Left ventricle myocardium inferior (tissue), 1 donor: ENCODE data around the gene MPZ. TPM values are rescaled to one million over a fixed set of nuclear protein-coding genes. Genes with fewer than 3 reads are reported as not detected.

ENCODE experiments used
- DNase-seq: peaks from one replicate; pipeline ENCODE4 v3.0.0-alpha.2; 2020
- H3K27ac ChIP-seq: fragments of 200-600 bp; replicated peaks from 2 replicates; pipeline ENCODE4 v1.8.0; 2021
- H3K27me3 ChIP-seq: fragments of 200-600 bp; 2 replicates; pipeline ENCODE4 v1.8.0; 2021; ENCODE audit warnings: low read depth
- H3K36me3 ChIP-seq: fragments of 200-600 bp; 2 replicates; pipeline ENCODE4 v1.8.0; 2021
- H3K4me1 ChIP-seq: fragments of 200-600 bp; 2 replicates; pipeline ENCODE4 v1.8.0; 2021
- H3K4me3 ChIP-seq: fragments of 200-600 bp; 2 replicates; pipeline ENCODE4 v1.8.0; 2021; ENCODE audit warnings: mild to moderate bottlenecking, moderate library complexity
- H3K9me3 ChIP-seq: fragments of 200-600 bp; replicated peaks from 2 replicates; pipeline ENCODE4 v1.8.0; 2021
- CTCF ChIP-seq: fragments of 200-600 bp; IDR thresholded peaks from 2 replicates; pipeline ENCODE4 v1.8.0; 2021; ENCODE audit warnings: antibody characterized with exemption, mild to moderate bottlenecking, borderline replicate concordance
- intact Hi-C: fragments of 100-400 bp; cut with micrococcal nuclease; formaldehyde crosslinking; loops from one replicate; pipeline ENCODE4 v1.11.0; 2022
- total RNA-seq: library from RNA; stranded (reverse); fragmentation: NEBNext Ultra II Directional; extraction: Animal tissue kit (Norgen Biotek cat#: 25700); gene quantifications from one replicate; pipeline ENCODE4 v1.2.1, GENCODE V29; 2021
- donor health status: DM: no; HTN: yes; CAD: no; lungs with severe emphysema.

The MPZ gene
- total RNA-seq, 1 donor from 2014 or later: 3.5 TPM

GRCh38 chr1:161261261-161262235 is 48.2 kb downstream of the MPZ start:
- Histone ChIP-seq H3K4me1 (peaks cover 15% of the 10 kb centered on the region), H3K4me3 (no peak overlapping the region), H3K36me3 (peaks cover 6% of the 10 kb centered on the region), H3K27ac (no peak overlapping the region), H3K9me3 (peaks cover 14% of the 10 kb centered on the region), H3K27me3 (peaks cover 61% of the 10 kb centered on the region)
- DNase-seq: no peak
- no peak for TF ChIP-seq CTCF
- intact Hi-C loops: no loop called here

GRCh38 chr1:161260376-161261260 is 49.1 kb downstream of the MPZ start:
- no peak overlapping the region for H3K4me3 ChIP-seq
- H3K4me1 ChIP-seq: peaks cover 9% of the 10 kb centered on the region
- TF ChIP-seq CTCF: no peak
- no peak for DNase-seq
- no peak overlapping the region for H3K27ac ChIP-seq
- H3K36me3 ChIP-seq: peaks cover 6% of the 10 kb centered on the region
- intact Hi-C loops: no loop called here
- peaks cover 20% of the 10 kb centered on the region for H3K9me3 ChIP-seq
- peaks cover 67% of the 10 kb centered on the region for H3K27me3 ChIP-seq

GRCh38 chr1:161259765-161260164 is 50.0 kb downstream of the MPZ start:
- Histone ChIP-seq H3K36me3 (peaks cover 6% of the 10 kb centered on the region), H3K27ac (no peak overlapping the region), H3K4me3 (no peak overlapping the region), H3K4me1 (peaks cover 9% of the 10 kb centered on the region), H3K9me3 (peaks cover 20% of the 10 kb centered on the region), H3K27me3 (peaks cover 67% of the 10 kb centered on the region)
- no peak for DNase-seq
- TF ChIP-seq CTCF: no peak
- intact Hi-C loops: no loop called here

- H3K4me3 ChIP-seq: peak overlapping the region; percentile 65
- intact Hi-C loops: no loop called here
- H3K9me3 ChIP-seq: peaks cover 20% of the 10 kb centered on the region
- no peak for TF ChIP-seq CTCF
- peaks cover 67% of the 10 kb centered on the region for H3K27me3 ChIP-seq
- peaks cover 6% of the 10 kb centered on the region for H3K36me3 ChIP-seq
- H3K4me1 ChIP-seq: peaks cover 9% of the 10 kb centered on the region
- no peak overlapping the region for H3K27ac ChIP-seq
- DNase-seq: no peak
Measured at GRCh38 chr1:161259345-161259702, 50.4 kb downstream of the MPZ start.
